Kidney capillary endothelial cell (primary cell): ENCODE data around the gene SDHAF1.

ENCODE experiments used
- DNase-seq: peaks from one replicate; pipeline ENCODE4 v3.0.0-alpha.2; 2018; ENCODE audit warnings: low spot score

Gene SDHAF1

GRCh38 chr19:35986664-35987570, 8.1 kb upstream of the SDHAF1 start:
- no peak for DNase-seq

GRCh38 chr19:35987571-35987896, 7.5 kb upstream of the SDHAF1 start:
- no peak for DNase-seq

- no peak for DNase-seq
Observed at GRCh38 chr19:35988824-35989223, 6.2 kb upstream of the SDHAF1 start.

- DNase-seq, result no peak
Observed at GRCh38 chr19:35990156-35990555, 4.8 kb upstream of the SDHAF1 start.

- no peak for DNase-seq
Observed at GRCh38 chr19:35990771-35991730, 3.9 kb upstream of the SDHAF1 start.

GRCh38 chr19:35991731-35992450, 3.1 kb upstream of the SDHAF1 start:
- no peak for DNase-seq

GRCh38 chr19:35992907-35993765, 1.9 kb upstream of the SDHAF1 start:
- DNase-seq, result no peak

GRCh38 chr19:35993923-35994598, 927 bp upstream of the SDHAF1 start:
- no peak for DNase-seq

GRCh38 chr19:35996777-35997176, 1.8 kb downstream of the SDHAF1 start:
- DNase-seq, result no peak

GRCh38 chr19:36001605-36002004, 6.6 kb downstream of the SDHAF1 start:
- DNase-seq, result no peak

- no peak for DNase-seq
Observed at GRCh38 chr19:36003284-36003683, 8.3 kb downstream of the SDHAF1 start.

- no peak for DNase-seq
Observed at GRCh38 chr19:36006955-36007354, 12.0 kb downstream of the SDHAF1 start.

- DNase-seq, result no peak
Observed at GRCh38 chr19:36008336-36008978, 13.5 kb downstream of the SDHAF1 start, which contains the start of gene SYNE4. Gene SYNE4 (minus strand): TSS chr19:36008813. CDS start chr19:36008681, 132 bp downstream.

GRCh38 chr19:36009220-36009619, 14.2 kb downstream of the SDHAF1 start:
- DNase-seq, result peak; percentile 46

GRCh38 chr19:36009633-36010379, 14.8 kb downstream of the SDHAF1 start:
- no peak for DNase-seq

GRCh38 chr19:36010402-36010801, 15.4 kb downstream of the SDHAF1 start:
- DNase-seq, result no peak

GRCh38 chr19:36013280-36014011, 18.5 kb downstream of the SDHAF1 start:
- DNase-seq, result no peak
